Lung (tissue), 12 donors: ENCODE measurements around the gene GPR37L1. TPM values are rescaled to one million over a fixed set of nuclear protein-coding genes. Genes with fewer than 3 reads are reported as not detected.
"Not testable (repeated sequence)": the region's sequence is repeated elsewhere in the genome, so short reads cannot be mapped to it uniquely, and the experiment has no call there.

ENCODE experiments used
- ATAC-seq: fragments of 200-7000 bp; cut with Tn5 transposase; one replicate; pipeline ENCODE4 v1.9.1; 2020; ENCODE audit warnings: moderate number of reproducible peaks; ENCODE audit not compliant: insufficient read depth, low FRiP score
- DNase-seq, 3 donors: peaks; one replicate each; pipeline ENCODE4 v3.0.0-alpha.2; 2013 to 2017
- H3K27ac ChIP-seq, 2 donors: one replicate each; pipeline ENCODE4 v1.5.1; 2013; ENCODE audit warnings: mild to moderate bottlenecking in 2 of 2, moderate library complexity in 2 of 2, control low read depth in 1 of 2, inconsistent platforms in 1 of 2, low read depth in 1 of 2, low read length in 1 of 2
- H3K27me3 ChIP-seq, 3 donors: one replicate each; pipeline ENCODE4 v1.5.1; 2013; ENCODE audit warnings: low read length in 2 of 3; ENCODE audit not compliant: control insufficient read depth in 3 of 3, insufficient read depth in 3 of 3
- H3K36me3 ChIP-seq, 4 donors: one replicate each; pipeline ENCODE4 v1.5.1; 2013; ENCODE audit warnings: low read length in 4 of 4, mild to moderate bottlenecking in 1 of 4, moderate library complexity in 1 of 4; ENCODE audit not compliant: control insufficient read depth in 4 of 4, insufficient read depth in 4 of 4
- H3K4me1 ChIP-seq, 5 donors: one replicate each; pipeline ENCODE4 v1.5.1; 2013; ENCODE audit warnings: low read length in 5 of 5, mild to moderate bottlenecking in 2 of 5, moderate library complexity in 1 of 5; ENCODE audit not compliant: control insufficient read depth in 5 of 5, insufficient read depth in 5 of 5
- H3K4me3 ChIP-seq: one replicate; pipeline ENCODE4 v1.5.1; 2013; ENCODE audit warnings: mild to moderate bottlenecking, control low read depth, moderate library complexity
- H3K9ac ChIP-seq, 2 donors: one replicate each; pipeline ENCODE4 v1.5.1; 2013; ENCODE audit warnings: low read length in 2 of 2, control low read depth in 1 of 2; ENCODE audit not compliant: insufficient read depth in 1 of 2
- H3K9me3 ChIP-seq, 4 donors: one replicate each; pipeline ENCODE4 v1.5.1; 2013; ENCODE audit warnings: low read length in 3 of 4, mild to moderate bottlenecking in 1 of 4, moderate library complexity in 1 of 4; ENCODE audit not compliant: control insufficient read depth in 4 of 4, insufficient read depth in 3 of 4
- CTCF ChIP-seq: IDR thresholded peaks from 2 replicates; pipeline ENCODE4 v1.5.1; 2012; ENCODE audit warnings: mild to moderate bottlenecking; ENCODE audit errors: control extremely low read depth, extremely low read depth
- WGBS, 2 donors: extraction: QIAGEN DNeasy Blood & Tissue Kit; methylation state at CpG; one replicate each; pipeline ENCODE4 v1.1.7; 2013; 5-methylcytosine and 5-hydroxymethylcytosine counted together
- polyA plus RNA-seq, 2 donors: library from polyadenylated mRNA; stranded (reverse); fragments of 200-250 nt; gene quantifications; one replicate each; pipeline ENCODE4 v1.2.1, GENCODE V29; 2013
- total RNA-seq, 2 donors: library from RNA; depleted of rRNA in 1 of 2; stranded (reverse); fragments of >200 nt in 1 of 2; gene quantifications; one replicate each; pipeline ENCODE4 v1.2.1, GENCODE V29; 2014 to 2021
- donor health status: control.
- donor health status: control.
- donor health status: Bipolar disorder and iron deficiency.
- donor health status: healthy.
- donor health status: DM: yes; HTN: yes; CAD: no.

The GPR37L1 gene
- total and polyA plus RNA-seq, 4 donors: 0.04 to 0.09 (median 0.05) TPM; not detected in 1

- no peak overlapping the region for H3K27ac ChIP-seq
- H3K9me3 ChIP-seq: no peaks in the 10 kb centered on the region
Observed at GRCh38 chr1:202140833-202141232, 18.1 kb downstream of the GPR37L1 start.

GRCh38 chr1:202141468-202141867, 18.8 kb downstream of the GPR37L1 start:
- not testable (repeated sequence) for H3K9me3 ChIP-seq, H3K9ac ChIP-seq, DNase-seq, H3K27me3 ChIP-seq, H3K4me3 ChIP-seq, H3K27ac ChIP-seq, H3K36me3 ChIP-seq, ATAC-seq
- H3K4me1 ChIP-seq: peaks cover 0 to 18% (median 3%) of the 10 kb centered on the region in 5 donors
- WGBS, 2 donors: 91 to 96% methylated on average over 3 of the region's 3 CpGs

More at GRCh38 chr1:202140833-202141232, 18.1 kb downstream of the GPR37L1 start:
- WGBS, 2 donors: 86 to 96% methylated on average over 4 of the region's 4 CpGs
- H3K27me3 ChIP-seq: no peaks in the 10 kb centered on the region
- no peak for ATAC-seq
- no peak overlapping the region for H3K4me3 ChIP-seq
- no peak for TF ChIP-seq CTCF
- peaks cover 0 to 10% (median 1%) of the 10 kb centered on the region in 4 donors for H3K36me3 ChIP-seq
- peaks cover 0 to 18% (median 3%) of the 10 kb centered on the region in 5 donors for H3K4me1 ChIP-seq
- no peak for DNase-seq
- no peak overlapping the region for H3K9ac ChIP-seq

- TF ChIP-seq CTCF: no peak
- Histone ChIP-seq H3K27me3 (no peaks in the 10 kb centered on the region), H3K9ac (peak overlapping the region in 1 of 2 donors; percentile 20), H3K4me1 (peaks cover 0 to 18% (median 3%) of the 10 kb centered on the region in 5 donors), H3K27ac (peak overlapping the region; percentile 95 to 96), H3K9me3 (no peaks in the 10 kb centered on the region), H3K36me3 (peaks cover 0 to 2% (median 0%) of the 10 kb centered on the region in 4 donors), H3K4me3 (peak overlapping the region; percentile 95)
- DNase-seq: peak in 1 of 3 donors; percentile 36
- WGBS, 2 donors: 4 to 5% methylated on average over 17 of the region's 17 CpGs
- peak; percentile 29 for ATAC-seq
Observed at GRCh38 chr1:202143011-202143767, 20.5 kb downstream of the GPR37L1 start.

GRCh38 chr1:202143768-202144401, 21.2 kb downstream of the GPR37L1 start:
- H3K9ac ChIP-seq: peak overlapping the region; percentile 20 to 21
- H3K4me1 ChIP-seq: peaks cover 0 to 18% (median 3%) of the 10 kb centered on the region in 5 donors
- ATAC-seq: peak; percentile 25
- no peak for TF ChIP-seq CTCF
- peak; percentile 50 to 67 (median 55) for DNase-seq
- no peaks in the 10 kb centered on the region for H3K9me3 ChIP-seq
- 0 to 1% methylated on average over 56 to 58 of the region's 58 CpGs for whole genome bisulfite sequencing, 2 donors
- peak overlapping the region; percentile 95 for H3K4me3 ChIP-seq
- H3K36me3 ChIP-seq: no peaks in the 10 kb centered on the region
- peak overlapping the region; percentile 95 to 96 for H3K27ac ChIP-seq
- H3K27me3 ChIP-seq: no peaks in the 10 kb centered on the region
